Keratinocyte (primary cell): Measurements from ENCODE around the gene C1QTNF5. TPM values are rescaled to one million over a fixed set of nuclear protein-coding genes. Genes with fewer than 3 reads are reported as not detected.

Experiments
- DNase-seq: peaks from one replicate; pipeline ENCODE4 v3.0.0-alpha.2; 2011; ENCODE audit warnings: low read depth, missing footprints, low spot score
- FAIRE-seq: peaks from 2 replicates; lab custom pipeline; 2011; peaks lifted over from hg19 to GRCh38; lab: Jason Lieb, UNC
- H2AFZ ChIP-seq: 2 replicates; pipeline ENCODE4 v1.6.0; 2012; ENCODE audit warnings: low read length, control low read depth, inconsistent platforms; ENCODE audit not compliant: control insufficient read depth
- H3K27ac ChIP-seq: 2 replicates; pipeline ENCODE4 v1.5.1; 2011; ENCODE audit warnings: low read length; ENCODE audit not compliant: control insufficient read depth, insufficient read depth
- H3K27me3 ChIP-seq: 3 replicates; pipeline ENCODE4 v1.6.0; 2011; ENCODE audit warnings: low read length; ENCODE audit not compliant: control insufficient read depth, insufficient read depth; ENCODE audit errors: extremely low read depth
- H3K36me3 ChIP-seq, 2 experiments: 2 replicates in 1 of 2; 3 replicates in 1 of 2; pipeline ENCODE4 v1.5.1; 2011; ENCODE audit warnings: low read length in 2 of 2, mild to moderate bottlenecking in 1 of 2; ENCODE audit not compliant: control insufficient read depth in 2 of 2, insufficient read depth in 2 of 2; ENCODE audit errors: extremely low read depth in 1 of 2
- H3K4me1 ChIP-seq: 3 replicates; pipeline ENCODE4 v1.5.1; 2011; ENCODE audit warnings: low read length; ENCODE audit not compliant: control insufficient read depth, insufficient read depth; ENCODE audit errors: extremely low read depth
- H3K4me2 ChIP-seq: 3 replicates; pipeline ENCODE4 v1.6.0; 2011; ENCODE audit warnings: low read depth, low read length; ENCODE audit not compliant: control insufficient read depth, insufficient read depth; ENCODE audit errors: extremely low read depth
- H3K4me3 ChIP-seq, 3 experiments: fragments of 200-600 bp in 1 of 3; sonication (generic) in 1 of 3; 2 replicates in 2 of 3; 3 replicates in 1 of 3; pipeline ENCODE4 v1.5.1; 2011 to 2016; ENCODE audit warnings: low read length in 3 of 3, mild to moderate bottlenecking in 3 of 3, control low read depth in 2 of 3, inconsistent platforms in 1 of 3, low read depth in 1 of 3, mixed read lengths in 1 of 3, mixed run types in 1 of 3, moderate library complexity in 1 of 3; ENCODE audit not compliant: control insufficient read depth in 2 of 3, insufficient read depth in 2 of 3; ENCODE audit errors: extremely low read depth in 1 of 3
- H3K79me2 ChIP-seq: 2 replicates; pipeline ENCODE4 v1.6.0; 2012; ENCODE audit warnings: low read length; ENCODE audit not compliant: control insufficient read depth, insufficient read depth
- H3K9ac ChIP-seq: 3 replicates; pipeline ENCODE4 v1.6.0; 2011; ENCODE audit warnings: low read length; ENCODE audit not compliant: control insufficient read depth, insufficient read depth; ENCODE audit errors: extremely low read depth
- H3K9me1 ChIP-seq: 3 replicates; pipeline ENCODE4 v1.6.0; 2011; ENCODE audit warnings: low read length; ENCODE audit not compliant: control insufficient read depth, insufficient read depth; ENCODE audit errors: extremely low read depth
- H3K9me3 ChIP-seq: 2 replicates; pipeline ENCODE4 v1.5.1; 2012; ENCODE audit warnings: low read depth, low read length; ENCODE audit not compliant: control insufficient read depth
- H4K20me1 ChIP-seq: 3 replicates; pipeline ENCODE4 v1.6.0; 2011; ENCODE audit warnings: low read length; ENCODE audit not compliant: control insufficient read depth, insufficient read depth; ENCODE audit errors: extremely low read depth
- EZH2 ChIP-seq: IDR thresholded peaks from one replicate; pipeline ENCODE4 v1.6.1; 2012; ENCODE audit warnings: inconsistent platforms, mild to moderate bottlenecking, low read length, moderate library complexity
- dilution Hi-C: fragments of 300-500 bp; cut with MboI; formaldehyde crosslinking; loops from one replicate; pipeline ENCODE4 v1.7.0; 2020; ENCODE audit warnings: low sequenced_read_pairs; ENCODE audit not compliant: extremely low pct_ligation_motif_present
- polyA plus RNA-seq, 5 experiments: library from polyadenylated mRNA; depleted of rRNA in 3 of 5; stranded (reverse) in 3 of 5; stranded (forward) in 1 of 5; unstranded in 1 of 5; fragments of >200 nt; gene quantifications; 1 replicate in 1 of 5; 2 replicates in 3 of 5; 3 replicates in 1 of 5; pipeline versions ENCODE4 v1.2.1 to v1.2.3, GENCODE V29; 2011 to 2012; ENCODE audit warnings: missing spikeins in 2 of 5, low read depth in 1 of 5, low replicate concordance in 1 of 5
- TF ChIP-seq, protein P1 (sequence below), 3 experiments: IDR thresholded peaks in 1 of 3; conservative IDR thresholded peaks in 1 of 3; optimal IDR thresholded peaks in 1 of 3; 2 replicates in 2 of 3; 3 replicates in 1 of 3; pipeline versions ENCODE3 to v1.5.1; 2011; ENCODE audit warnings: low read length in 3 of 3, mild to moderate bottlenecking in 3 of 3, moderate library complexity in 2 of 3, control low read depth in 1 of 3, inconsistent platforms in 1 of 3; ENCODE audit not compliant: insufficient read depth in 2 of 3; ENCODE audit errors: extremely low read depth in 1 of 3

The C1QTNF5 gene
- polyA plus RNA-seq, 1 donor (not counting 4 experiments of a cell fraction or from before 2014, with no cell fraction given): not detected

DNA sequence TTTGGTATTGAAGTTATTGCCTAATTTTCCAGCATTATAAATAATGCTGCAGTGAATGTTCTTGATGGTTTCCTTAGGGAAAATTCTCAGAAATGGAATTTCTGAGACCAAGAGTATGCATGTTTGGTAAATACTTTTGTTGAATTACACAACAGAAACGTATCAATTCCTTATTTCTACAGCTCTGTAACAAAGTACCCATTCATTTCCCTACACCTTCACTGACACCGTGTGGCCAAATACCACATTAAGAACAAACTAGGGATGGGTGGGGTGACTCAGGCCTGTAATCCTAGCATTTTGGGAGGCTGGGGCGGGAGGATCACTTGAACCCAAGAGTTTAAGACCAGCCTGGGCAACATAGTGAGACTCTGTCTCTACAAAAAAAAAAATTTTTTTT is 45.5 kb downstream of the C1QTNF5 start:
- Histone ChIP-seq H3K4me2 (no peak overlapping the region), H3K27me3 (no peaks in the 10 kb centered on the region), H3K9me1 (no peaks in the 10 kb centered on the region), H2AFZ (no peak overlapping the region), H3K36me3 (peaks cover 16 to 42% of the 10 kb centered on the region in 2 experiments), H3K4me1 (no peaks in the 10 kb centered on the region), H3K79me2 (no peaks in the 10 kb centered on the region), H4K20me1 (no peaks in the 10 kb centered on the region), H3K9me3 (no peaks in the 10 kb centered on the region), H3K9ac (no peak overlapping the region), H3K4me3 (no peak overlapping the region), H3K27ac (peak overlapping the region; percentile 5)
- FAIRE-seq (no peak), DNase-seq (no peak)
- dilution Hi-C loops: no loop called here
- TF ChIP-seq, protein P1, sequence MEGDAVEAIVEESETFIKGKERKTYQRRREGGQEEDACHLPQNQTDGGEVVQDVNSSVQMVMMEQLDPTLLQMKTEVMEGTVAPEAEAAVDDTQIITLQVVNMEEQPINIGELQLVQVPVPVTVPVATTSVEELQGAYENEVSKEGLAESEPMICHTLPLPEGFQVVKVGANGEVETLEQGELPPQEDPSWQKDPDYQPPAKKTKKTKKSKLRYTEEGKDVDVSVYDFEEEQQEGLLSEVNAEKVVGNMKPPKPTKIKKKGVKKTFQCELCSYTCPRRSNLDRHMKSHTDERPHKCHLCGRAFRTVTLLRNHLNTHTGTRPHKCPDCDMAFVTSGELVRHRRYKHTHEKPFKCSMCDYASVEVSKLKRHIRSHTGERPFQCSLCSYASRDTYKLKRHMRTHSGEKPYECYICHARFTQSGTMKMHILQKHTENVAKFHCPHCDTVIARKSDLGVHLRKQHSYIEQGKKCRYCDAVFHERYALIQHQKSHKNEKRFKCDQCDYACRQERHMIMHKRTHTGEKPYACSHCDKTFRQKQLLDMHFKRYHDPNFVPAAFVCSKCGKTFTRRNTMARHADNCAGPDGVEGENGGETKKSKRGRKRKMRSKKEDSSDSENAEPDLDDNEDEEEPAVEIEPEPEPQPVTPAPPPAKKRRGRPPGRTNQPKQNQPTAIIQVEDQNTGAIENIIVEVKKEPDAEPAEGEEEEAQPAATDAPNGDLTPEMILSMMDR (optimal IDR thresholded peaks at IDR 0.05 in 1 of 3, IDR thresholded peaks at IDR 0.05 in 1 of 3, conservative IDR thresholded peaks at IDR 0.05 in 1 of 3; ENCODE audit: extremely low read depth in 1 of 3, insufficient read depth in 2 of 3, low read length in 3 of 3): peak in 2 of 3 experiments; percentile 16 to 31
- TF ChIP-seq EZH2: no peak

GRCh38 chr11:119293461-119293860 is 47.2 kb downstream of the C1QTNF5 start:
- no peaks in the 10 kb centered on the region for H3K79me2 ChIP-seq
- no peak overlapping the region for H3K4me3 ChIP-seq
- H3K4me2 ChIP-seq: no peak overlapping the region
- H2AFZ ChIP-seq: no peak overlapping the region
- H3K9me3 ChIP-seq: no peaks in the 10 kb centered on the region
- peaks cover 12 to 29% of the 10 kb centered on the region in 2 experiments for H3K36me3 ChIP-seq
- no peaks in the 10 kb centered on the region for H4K20me1 ChIP-seq
- no peaks in the 10 kb centered on the region for H3K27me3 ChIP-seq
- FAIRE-seq: no peak
- H3K9me1 ChIP-seq: no peaks in the 10 kb centered on the region
- no peak overlapping the region for H3K9ac ChIP-seq
- DNase-seq: no peak
- no peaks in the 10 kb centered on the region for H3K4me1 ChIP-seq
- no peak overlapping the region for H3K27ac ChIP-seq
- dilution Hi-C loops: no loop called here
- TF ChIP-seq, protein P1 (optimal IDR thresholded peaks at IDR 0.05 in 1 of 3, IDR thresholded peaks at IDR 0.05 in 1 of 3, conservative IDR thresholded peaks at IDR 0.05 in 1 of 3; ENCODE audit: extremely low read depth in 1 of 3, insufficient read depth in 2 of 3, low read length in 3 of 3): no peak
